KOPT-K1 (cell line): ENCODE measurements around the gene TMTC4.
"Not testable (repeated sequence)": the region's sequence is repeated elsewhere in the genome, so short reads cannot be mapped to it uniquely, and the experiment has no call there.

Experiments used
- H3K27ac ChIP-seq: fragments of 200-600 bp; sonication (generic); 2 replicates; pipeline ENCODE4 v1.5.1; 2016; ENCODE audit warnings: antibody characterized with exemption, mild to moderate bottlenecking, low read depth, low read length; ENCODE audit not compliant: poor library complexity, severe bottlenecking
- H3K36me3 ChIP-seq: fragments of 200-600 bp; sonication (generic); 2 replicates; pipeline ENCODE4 v1.5.1; 2017; ENCODE audit warnings: antibody characterized with exemption, mild to moderate bottlenecking, low read length, moderate library complexity; ENCODE audit not compliant: insufficient read depth
- H3K9me3 ChIP-seq: fragments of 200-600 bp; sonication (generic); 2 replicates; pipeline ENCODE4 v1.5.1; 2017; ENCODE audit warnings: antibody characterized with exemption, low read length, mild to moderate bottlenecking; ENCODE audit not compliant: insufficient read depth, poor library complexity, severe bottlenecking

TMTC4 gene

DNA sequence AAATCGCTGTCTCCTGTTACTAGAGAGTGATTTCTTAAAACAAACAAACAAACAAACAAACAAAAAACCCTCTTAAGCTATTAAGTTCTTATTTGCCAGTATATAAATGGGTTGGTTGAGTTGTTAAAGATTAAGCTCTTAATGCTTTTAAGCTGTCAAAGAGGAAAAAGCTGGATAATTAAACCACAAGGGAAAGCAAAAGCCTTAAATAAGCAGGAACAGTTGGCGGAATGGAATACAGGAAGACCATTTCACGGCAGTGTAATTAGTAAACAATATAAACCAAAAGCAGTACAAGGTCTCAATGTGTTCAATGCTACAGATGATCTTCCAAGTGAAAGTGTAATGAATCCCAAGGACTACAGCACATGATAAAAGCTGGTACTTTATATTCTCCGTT lies 53.8 kb downstream of the TMTC4 start:
- Histone ChIP-seq H3K36me3 (peaks cover 39% of the 10 kb centered on the region), H3K27ac (no peak overlapping the region), H3K9me3 (no peaks in the 10 kb centered on the region)

DNA sequence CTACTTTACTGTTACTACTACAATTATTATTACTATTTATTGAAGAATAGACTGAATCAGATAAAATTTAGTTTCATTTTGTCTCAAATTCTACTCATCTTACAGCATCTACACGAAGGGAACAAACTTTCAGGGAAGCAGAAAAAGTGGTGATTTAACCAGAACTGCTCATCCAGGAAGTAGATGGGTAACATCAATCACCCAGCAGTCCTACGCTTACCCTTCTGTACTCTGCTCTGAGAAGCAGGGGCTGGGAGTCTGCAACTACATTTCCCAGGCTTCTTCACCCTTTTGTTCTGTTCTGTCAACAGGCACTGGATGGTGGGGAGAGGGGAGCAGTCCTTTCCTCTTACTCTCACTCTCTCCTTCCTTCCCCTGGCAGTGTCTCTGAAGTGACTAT lies 54.7 kb downstream of the TMTC4 start:
- H3K36me3 ChIP-seq, result peaks cover 30% of the 10 kb centered on the region
- H3K27ac ChIP-seq, result no peak overlapping the region
- H3K9me3 ChIP-seq, result no peaks in the 10 kb centered on the region

DNA sequence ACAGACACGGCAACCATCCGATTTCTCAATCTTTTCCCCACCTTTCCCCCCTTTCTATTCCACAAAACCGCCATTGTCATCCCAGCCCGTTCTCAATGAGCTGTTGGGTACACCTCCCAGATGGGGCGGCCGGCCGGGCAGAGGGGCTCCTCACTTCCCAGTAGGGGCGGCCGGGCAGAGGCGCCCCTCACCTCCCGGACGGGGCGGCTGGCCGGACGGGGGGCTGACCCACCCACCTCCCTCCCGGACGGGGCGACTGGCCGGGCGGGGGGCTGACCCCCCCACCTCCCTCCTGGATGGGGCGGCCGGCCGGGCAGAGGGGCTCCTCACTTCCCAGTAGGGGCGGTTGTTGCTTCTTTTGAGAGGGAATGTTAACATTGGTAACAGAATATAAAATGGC lies 55.7 kb downstream of the TMTC4 start:
- not testable (repeated sequence) for H3K27ac ChIP-seq, H3K9me3 ChIP-seq
- H3K36me3 ChIP-seq, result peaks cover 22% of the 10 kb centered on the region; the same call in 1 of the 2 replicates

DNA sequence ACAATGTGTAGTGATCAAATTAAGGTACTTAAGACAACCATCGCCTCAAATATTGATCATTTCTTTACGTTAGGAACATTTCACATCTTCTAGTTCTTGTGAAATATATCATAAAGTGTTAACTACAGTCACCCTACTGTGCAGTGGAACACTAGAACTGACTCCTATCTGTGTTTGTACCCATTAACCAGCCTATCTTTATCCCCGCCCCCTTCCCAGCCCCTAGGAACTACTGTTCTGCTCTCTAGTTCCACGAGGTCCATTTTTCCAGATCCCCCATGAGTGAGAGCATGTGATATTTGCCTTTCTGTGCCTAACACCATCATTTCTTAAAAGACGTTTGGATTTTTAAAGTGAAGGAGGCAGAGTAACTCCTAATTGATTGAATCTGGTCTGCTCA lies 61.6 kb downstream of the TMTC4 start:
- Histone ChIP-seq H3K36me3 (peaks cover 14% of the 10 kb centered on the region), H3K9me3 (no peaks in the 10 kb centered on the region), H3K27ac (no peak overlapping the region)

DNA sequence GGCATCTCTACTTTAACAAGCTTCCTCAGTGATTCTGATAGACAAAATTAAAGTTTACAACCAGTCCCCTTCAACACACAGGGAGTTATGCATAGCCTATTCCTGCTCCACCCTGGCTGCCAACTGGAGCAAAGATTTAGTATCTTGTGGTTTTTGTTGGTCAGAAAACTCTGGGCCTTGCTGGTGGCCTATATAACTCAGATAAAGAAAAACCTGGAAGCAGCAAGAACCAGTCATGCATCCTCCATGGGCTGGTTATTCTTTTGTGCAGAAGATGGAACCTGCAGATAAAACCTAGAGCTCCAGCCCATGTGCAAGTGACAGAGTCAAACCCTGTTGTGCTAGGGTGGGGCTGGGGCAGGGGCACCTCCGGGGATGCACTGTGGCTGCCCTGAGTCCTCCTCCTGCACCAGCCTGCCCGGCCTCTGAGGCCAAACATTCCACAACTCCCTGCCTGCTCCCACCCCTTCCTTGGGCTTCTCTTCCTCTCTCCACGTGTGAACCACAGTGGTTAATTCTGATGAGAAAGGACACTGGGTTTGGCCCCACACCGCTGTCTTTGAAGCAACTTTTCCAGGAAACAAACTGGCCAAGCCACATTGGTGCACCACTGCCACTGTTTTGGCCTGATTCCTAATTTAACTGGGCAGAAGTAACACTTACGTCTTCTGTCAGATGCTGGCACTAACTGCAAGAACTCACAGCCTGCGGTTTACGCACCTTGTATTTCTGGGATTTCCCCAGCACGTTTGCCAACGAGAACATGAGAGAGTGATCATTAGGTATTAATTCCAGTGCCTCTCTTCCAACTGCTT lies 62.7 kb downstream of the TMTC4 start:
- Histone ChIP-seq H3K9me3 (no peaks in the 10 kb centered on the region), H3K36me3 (peaks cover 15% of the 10 kb centered on the region), H3K27ac (no peak overlapping the region)

GRCh38 chr13:100610391-100611347 lies 63.9 kb downstream of the TMTC4 start:
- H3K36me3 ChIP-seq, result peaks cover 19% of the 10 kb centered on the region

DNA sequence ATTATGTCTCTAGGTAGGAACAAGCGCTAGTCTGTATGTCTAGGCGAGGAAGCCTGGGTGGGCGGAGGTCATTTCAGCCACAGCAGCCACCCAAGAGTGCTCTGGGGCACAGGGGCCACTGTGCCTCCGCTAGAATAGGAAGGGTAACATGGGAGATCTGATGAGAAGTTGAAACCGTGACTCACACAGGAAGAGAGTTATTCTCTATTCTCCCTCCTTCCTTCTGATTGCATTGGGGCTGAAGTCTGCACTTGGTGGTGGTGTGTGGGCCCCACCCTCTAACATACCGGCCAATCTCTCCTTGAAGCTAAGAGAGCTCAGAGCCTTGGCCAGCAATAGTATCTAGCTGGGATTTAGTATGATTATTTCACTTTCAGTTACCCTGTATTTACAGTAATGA lies 65.7 kb downstream of the TMTC4 start:
- Histone ChIP-seq H3K27ac (no peak overlapping the region), H3K36me3 (peaks cover 19% of the 10 kb centered on the region), H3K9me3 (no peaks in the 10 kb centered on the region)

More at GRCh38 chr13:100610391-100611347, 63.9 kb downstream of the TMTC4 start:
- Histone ChIP-seq H3K9me3 (no peaks in the 10 kb centered on the region), H3K27ac (no peak overlapping the region)

GRCh38 chr13:100608489-100608888 lies 66.1 kb downstream of the TMTC4 start:
- Histone ChIP-seq H3K9me3 (no peaks in the 10 kb centered on the region), H3K27ac (no peak overlapping the region), H3K36me3 (peaks cover 19% of the 10 kb centered on the region)

DNA sequence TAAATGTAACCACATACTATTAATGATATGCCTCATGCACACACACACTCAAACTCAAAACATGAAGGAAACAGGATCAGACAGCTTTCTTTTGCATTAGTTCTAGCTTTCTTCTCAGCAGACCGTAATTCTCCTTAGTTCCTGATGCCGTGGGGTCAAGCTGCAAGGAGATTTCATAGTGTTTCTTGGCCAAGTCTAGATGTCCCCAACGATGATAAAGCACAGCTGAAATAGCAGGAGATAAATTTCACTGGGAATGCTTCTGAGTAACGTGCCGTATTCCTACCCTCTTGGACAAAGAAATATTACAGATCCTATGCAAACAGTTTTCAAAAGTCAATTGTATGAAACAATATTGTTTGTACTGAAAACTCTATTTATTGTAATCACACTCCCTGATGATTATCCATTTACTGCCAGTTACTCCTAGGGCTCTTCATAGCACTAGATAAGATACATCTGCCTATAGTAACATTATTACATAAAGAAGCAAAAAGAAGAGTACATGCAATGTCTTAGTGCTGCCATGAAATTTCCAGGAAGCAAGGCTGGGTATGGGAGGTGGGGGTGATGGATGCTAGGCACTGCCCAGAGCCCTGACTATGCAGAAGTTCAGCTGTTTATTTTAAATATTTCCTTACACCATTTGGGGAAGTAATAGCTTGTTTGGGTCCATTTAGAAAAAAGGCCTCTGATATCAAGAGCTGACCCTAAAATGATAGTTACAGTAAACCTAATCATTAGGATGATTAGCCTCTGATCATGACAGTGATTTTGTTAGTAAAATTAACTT lies 69.5 kb downstream of the TMTC4 start:
- no peaks in the 10 kb centered on the region for H3K9me3 ChIP-seq
- peaks cover 10% of the 10 kb centered on the region; the same call in 1 of the 2 replicates for H3K36me3 ChIP-seq

DNA sequence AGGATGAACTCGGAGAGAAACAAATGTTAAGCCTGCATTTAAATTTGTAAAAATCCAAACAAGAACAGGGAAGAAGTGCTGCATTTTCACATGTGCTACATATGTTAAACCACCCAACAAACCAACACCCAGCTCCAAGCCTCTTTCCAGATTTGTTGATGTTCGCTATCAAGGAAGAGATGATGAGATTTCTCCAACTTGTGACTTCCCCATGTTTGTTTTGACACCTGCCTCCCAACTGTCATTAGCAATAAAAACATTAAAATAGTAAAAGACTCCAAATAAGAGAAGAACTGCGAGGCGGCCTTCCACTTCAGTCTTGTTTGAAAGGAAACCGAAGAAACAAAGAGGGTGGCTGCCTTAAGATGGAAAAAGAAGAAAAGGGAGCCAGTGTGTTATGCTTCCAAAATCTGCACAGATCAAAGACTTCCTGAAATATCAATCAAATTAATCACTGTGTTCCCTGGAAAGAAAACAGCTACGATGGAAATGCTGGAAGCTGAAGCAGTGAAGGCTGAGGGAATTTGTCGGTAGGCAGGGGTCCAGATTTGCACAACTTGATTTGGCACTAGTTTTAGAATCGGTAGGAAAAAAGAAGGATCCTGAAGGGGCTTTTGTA lies 72.0 kb downstream of the TMTC4 start:
- 0 out of 2 replicates have a peak, but pooled peaks cover 5% of the 10 kb centered on the region for H3K36me3 ChIP-seq
- H3K9me3 ChIP-seq, result no peaks in the 10 kb centered on the region
- H3K27ac ChIP-seq, result no peak overlapping the region

More for the DNA sequence above, 69.5 kb downstream of the TMTC4 start:
- H3K27ac ChIP-seq, result no peak overlapping the region

DNA sequence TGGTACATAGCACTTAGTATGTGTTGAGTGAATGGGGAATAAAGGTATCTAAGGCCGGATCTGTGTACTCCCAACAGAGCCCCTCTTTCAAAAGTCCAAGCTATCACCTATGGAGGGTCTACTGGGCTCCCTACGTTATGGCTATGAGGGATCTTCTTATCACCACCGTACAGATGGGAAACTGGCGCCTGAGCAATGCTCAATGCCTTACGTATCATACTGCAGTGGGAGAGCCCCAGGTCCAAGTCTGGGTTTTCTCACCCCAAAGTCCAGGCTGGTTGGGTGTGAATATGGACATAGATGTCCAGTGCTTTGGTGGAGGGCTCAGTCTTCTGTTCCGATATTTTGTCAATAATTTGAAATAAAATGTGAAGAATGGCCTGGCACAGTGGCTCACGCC lies 72.9 kb downstream of the TMTC4 start:
- H3K36me3 ChIP-seq, result 0 out of 2 replicates have a peak, but pooled peaks cover 2% of the 10 kb centered on the region
- H3K27ac ChIP-seq, result no peak overlapping the region
- H3K9me3 ChIP-seq, result no peaks in the 10 kb centered on the region

- Histone ChIP-seq H3K36me3 (no peaks in the 10 kb centered on the region), H3K27ac (no peak overlapping the region)
Observed at GRCh38 chr13:100600915-100601314, 73.7 kb downstream of the TMTC4 start.

DNA sequence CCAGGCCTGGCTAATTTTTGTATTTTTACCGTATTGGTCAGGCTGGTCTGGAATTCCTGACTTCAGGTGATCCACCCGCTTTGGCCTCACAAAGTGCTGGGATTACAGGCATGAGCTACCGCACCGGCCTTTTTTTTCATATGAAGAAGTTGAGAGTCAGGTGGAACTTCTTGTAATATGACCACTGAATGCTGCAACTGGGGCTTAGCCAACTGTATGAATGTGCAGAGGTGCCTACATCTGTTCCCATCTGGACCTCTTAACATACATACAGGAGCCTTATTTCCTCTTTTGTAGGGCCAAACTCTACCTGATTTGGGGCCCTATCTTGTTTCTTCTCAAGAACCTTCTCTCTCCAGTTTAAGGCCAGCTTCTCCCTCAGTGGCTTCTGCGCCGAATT lies 74.1 kb downstream of the TMTC4 start:
- H3K27ac ChIP-seq, result no peak overlapping the region
- H3K36me3 ChIP-seq, result no peaks in the 10 kb centered on the region
- no peaks in the 10 kb centered on the region for H3K9me3 ChIP-seq

More at GRCh38 chr13:100600915-100601314, 73.7 kb downstream of the TMTC4 start:
- H3K9me3 ChIP-seq, result no peaks in the 10 kb centered on the region

- no peaks in the 10 kb centered on the region for H3K36me3 ChIP-seq
- H3K27ac ChIP-seq, result no peak overlapping the region
- H3K9me3 ChIP-seq, result no peaks in the 10 kb centered on the region
Observed at GRCh38 chr13:100597253-100597652, 77.3 kb downstream of the TMTC4 start.
